T-helper 17 cell (primary cell): ENCODE results near the gene ATR. TPM values are rescaled to one million over a fixed set of nuclear protein-coding genes. Genes with fewer than 3 reads are reported as not detected.
"Not testable (repeated sequence)": the region's sequence is repeated elsewhere in the genome, so short reads cannot be mapped to it uniquely, and the experiment has no call there.

Experiments used
- ATAC-seq: fragments of 150-1000 bp; cut with Tn5 transposase; 2 replicates; pipeline ENCODE4 v1.10.0; 2021; ENCODE audit warnings: mild to moderate bottlenecking, moderate library complexity
- DNase-seq, 3 donors: peaks; one replicate each; pipeline versions ENCODE4 v3.0.0 to v3.0.0-alpha.2; 2020 to 2021
- H3K9me3 ChIP-seq: one replicate; pipeline ENCODE4 v1.7.0; 2013; ENCODE audit warnings: low read length, mild to moderate bottlenecking; ENCODE audit not compliant: control insufficient read depth, poor library complexity, severe bottlenecking
- H3K27ac Mint-ChIP-seq: one replicate; pipeline ENCODE4 v1.8.0; 2022; ENCODE audit warnings: mild to moderate bottlenecking, moderate library complexity, mixed read lengths
- H3K27me3 Mint-ChIP-seq: one replicate; pipeline ENCODE4 v1.8.0; 2022; ENCODE audit warnings: mixed read lengths
- H3K36me3 Mint-ChIP-seq: one replicate; pipeline ENCODE4 v1.8.0; 2022; ENCODE audit warnings: low read depth, mixed read lengths
- H3K4me1 Mint-ChIP-seq: one replicate; pipeline ENCODE4 v1.8.0; 2022; ENCODE audit warnings: mild to moderate bottlenecking, mixed read lengths
- H3K4me3 Mint-ChIP-seq: one replicate; pipeline ENCODE4 v1.8.0; 2022; ENCODE audit warnings: mild to moderate bottlenecking, moderate library complexity, mixed read lengths
- total RNA-seq, 4 donors: library from RNA in 2 of 4; stranded (reverse) in 2 of 4; gene quantifications; one replicate each; pipeline ENCODE4 v1.2.3 and lab custom pipeline; 2022 to 2026

ATR gene
- total RNA-seq, 2 donors from 2014 or later: 34.0 to 35.3 TPM

DNA sequence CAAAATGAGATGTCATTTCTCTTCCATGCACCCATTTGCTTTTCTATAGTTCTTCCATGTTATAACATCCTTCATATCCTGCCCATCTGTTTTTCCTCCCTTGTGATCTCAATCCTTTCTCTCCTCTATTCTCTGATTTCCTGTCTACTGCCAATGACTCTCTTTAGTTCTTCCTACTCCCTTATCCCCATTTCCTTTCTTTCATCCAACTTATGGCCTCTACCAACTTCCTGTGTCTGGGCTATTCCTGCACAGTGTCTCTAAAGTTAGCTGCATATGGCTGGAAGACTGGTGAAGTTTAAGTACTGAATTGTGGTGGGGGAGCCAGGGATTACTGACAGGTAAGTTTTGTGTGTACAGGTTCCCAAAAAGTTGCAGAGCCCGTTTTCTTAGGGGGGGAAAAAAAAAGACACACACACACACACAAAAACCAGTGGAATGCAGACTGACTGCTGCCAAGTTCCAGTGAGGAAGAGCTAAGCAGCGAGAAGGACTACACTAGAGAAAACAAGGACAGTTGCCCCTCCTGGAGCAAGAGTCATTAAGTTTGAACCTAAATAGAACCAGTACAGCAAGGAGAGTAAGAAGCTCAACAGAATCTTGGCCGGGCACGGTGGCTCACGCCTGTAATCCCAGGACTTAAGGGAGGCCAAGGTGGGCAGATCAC lies 159.5 kb downstream of the ATR start:
- H3K9me3 ChIP-seq: no peaks in the 10 kb centered on the region
- no peak for DNase-seq
- ATAC-seq: no peak
- H3K36me3 Mint-ChIP-seq: peaks cover 7% of the 10 kb centered on the region
- H3K27me3 Mint-ChIP-seq: no peaks in the 10 kb centered on the region
- peaks cover 5% of the 10 kb centered on the region for H3K4me1 Mint-ChIP-seq
- no peak overlapping the region for H3K4me3 Mint-ChIP-seq
- H3K27ac Mint-ChIP-seq: no peak overlapping the region

DNA sequence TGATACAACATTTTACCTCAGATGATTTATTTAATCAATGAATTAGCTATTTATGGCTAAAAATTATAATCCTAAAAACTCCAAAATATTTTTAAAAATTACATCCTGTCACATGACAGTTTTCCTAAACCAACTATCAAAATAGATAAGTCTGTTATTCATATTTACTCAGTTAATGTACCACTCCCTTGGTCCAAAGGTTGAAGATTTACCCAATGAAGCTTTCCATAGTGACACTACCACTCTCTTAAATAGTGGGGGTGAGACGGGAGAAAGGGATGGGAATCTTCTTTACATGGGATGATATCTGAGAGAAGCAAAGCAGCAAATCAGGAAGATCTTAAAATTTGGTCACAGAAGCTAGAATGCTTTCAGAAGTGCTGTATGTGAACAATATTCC lies 161.2 kb downstream of the ATR start:
- H3K27me3 Mint-ChIP-seq: no peaks in the 10 kb centered on the region
- no peak overlapping the region for H3K4me3 Mint-ChIP-seq
- ATAC-seq (no peak), DNase-seq (no peak)
- peaks cover 5% of the 10 kb centered on the region for H3K4me1 Mint-ChIP-seq
- H3K9me3 ChIP-seq: no peaks in the 10 kb centered on the region
- H3K27ac Mint-ChIP-seq: no peak overlapping the region
- peaks cover 9% of the 10 kb centered on the region for H3K36me3 Mint-ChIP-seq

DNA sequence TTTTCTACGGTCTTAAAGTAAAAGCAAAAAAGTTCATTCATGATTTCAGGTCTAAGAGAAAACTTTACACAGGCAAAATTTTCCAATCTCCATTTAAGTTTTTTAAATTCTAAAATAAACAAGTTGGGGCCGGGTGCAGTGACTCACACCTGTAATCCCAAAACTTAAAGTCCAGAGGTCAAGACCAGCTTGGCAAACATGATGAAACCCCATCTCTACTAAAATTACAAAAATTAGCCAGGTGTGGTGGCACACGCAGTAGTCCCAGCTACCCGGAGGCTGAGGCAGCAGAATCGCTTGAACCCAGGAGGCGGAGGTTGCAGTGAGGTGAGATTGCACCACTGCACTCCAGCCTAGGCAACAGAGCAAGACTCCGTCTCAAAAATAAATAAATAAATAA lies 178.0 kb downstream of the ATR start:
- H3K4me1 Mint-ChIP-seq, H3K4me3 Mint-ChIP-seq, H3K27me3 Mint-ChIP-seq, DNase-seq, ATAC-seq, H3K9me3 ChIP-seq, H3K27ac Mint-ChIP-seq: not testable (repeated sequence)
- peaks cover 12% of the 10 kb centered on the region for H3K36me3 Mint-ChIP-seq

Other genes starting within 250 kb of the ATR start
- 10 to 100 TPM; 77.3 to 94.6 TPM for gene XRN1, start 130.7 kb downstream of the ATR start, total RNA-seq
- gene PLS1, start 17.7 kb upstream of the ATR start, total RNA-seq: 1 to 10 TPM in 1 of 2 donors, under 1 TPM in 1; 0.44 to 1.0 TPM
- gene TRPC1, start 145.3 kb upstream of the ATR start, total RNA-seq: 1 to 10 TPM; 3.3 to 5.1 TPM